Non-pigmented ciliary epithelial cell (primary cell): ENCODE data around the gene PFN1.

Source experiments
- DNase-seq: peaks from one replicate; pipeline ENCODE4 v3.0.0-alpha.2; 2010; ENCODE audit warnings: low read depth

Gene PFN1

GRCh38 chr17:4896332-4897197, 51.8 kb downstream of the PFN1 start:
- no peak for DNase-seq

GRCh38 chr17:4895657-4896331, 52.5 kb downstream of the PFN1 start:
- no peak for DNase-seq
